ENCODE data around the gene APOA4. TPM values are rescaled to one million over a fixed set of nuclear protein-coding genes. Genes with fewer than 3 reads are reported as not detected.

The APOA4 gene
- total RNA-seq, 1 experiment from 2014 or later, result not detected

DNA sequence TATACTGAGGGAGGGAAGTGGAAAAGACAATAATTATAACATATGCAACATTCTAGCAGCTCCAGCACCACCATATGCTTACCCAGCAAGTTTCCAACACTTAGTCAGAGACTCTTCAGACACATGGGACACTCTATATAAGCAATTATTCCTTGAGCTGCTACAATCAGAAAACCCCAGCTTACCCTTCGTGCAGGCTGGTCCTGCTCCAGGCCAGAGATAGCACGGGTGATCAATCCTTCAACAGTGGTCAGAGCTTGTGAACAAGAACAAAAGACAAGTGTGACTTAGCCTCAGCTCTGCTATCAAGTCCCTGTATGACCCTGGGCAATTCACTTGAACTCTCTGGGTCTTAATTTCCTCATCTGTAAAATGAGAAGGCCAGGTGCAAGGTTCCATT lies 36.8 kb downstream of the APOA4 start:
- CTCF ChIA-PET, result no interaction called here
- H3K36me3 Mint-ChIP-seq (ENCODE audit: insufficient read depth, unreplicated experiment), result peaks cover 46% of the 10 kb centered on the region
- no TSS peak for BruUV-seq (replicated peaks)
- H3K27me3 Mint-ChIP-seq (ENCODE audit: unreplicated experiment), result no peaks in the 10 kb centered on the region
- no peaks in the 10 kb centered on the region for H3K9me3 Mint-ChIP-seq (ENCODE audit: low read depth, unreplicated experiment)
- no peak overlapping the region for H3K27ac Mint-ChIP-seq (ENCODE audit: unreplicated experiment)
- peaks cover 17% of the 10 kb centered on the region for H3K4me1 Mint-ChIP-seq (ENCODE audit: low read depth, unreplicated experiment)
- no peak for DNase-seq
- H3K4me3 Mint-ChIP-seq (ENCODE audit: low read depth, unreplicated experiment), result no peak overlapping the region
- intact Hi-C loops (cut with micrococcal nuclease; ENCODE audit: unreplicated experiment), result no loop called here
- TF ChIP-seq, protein P1, sequence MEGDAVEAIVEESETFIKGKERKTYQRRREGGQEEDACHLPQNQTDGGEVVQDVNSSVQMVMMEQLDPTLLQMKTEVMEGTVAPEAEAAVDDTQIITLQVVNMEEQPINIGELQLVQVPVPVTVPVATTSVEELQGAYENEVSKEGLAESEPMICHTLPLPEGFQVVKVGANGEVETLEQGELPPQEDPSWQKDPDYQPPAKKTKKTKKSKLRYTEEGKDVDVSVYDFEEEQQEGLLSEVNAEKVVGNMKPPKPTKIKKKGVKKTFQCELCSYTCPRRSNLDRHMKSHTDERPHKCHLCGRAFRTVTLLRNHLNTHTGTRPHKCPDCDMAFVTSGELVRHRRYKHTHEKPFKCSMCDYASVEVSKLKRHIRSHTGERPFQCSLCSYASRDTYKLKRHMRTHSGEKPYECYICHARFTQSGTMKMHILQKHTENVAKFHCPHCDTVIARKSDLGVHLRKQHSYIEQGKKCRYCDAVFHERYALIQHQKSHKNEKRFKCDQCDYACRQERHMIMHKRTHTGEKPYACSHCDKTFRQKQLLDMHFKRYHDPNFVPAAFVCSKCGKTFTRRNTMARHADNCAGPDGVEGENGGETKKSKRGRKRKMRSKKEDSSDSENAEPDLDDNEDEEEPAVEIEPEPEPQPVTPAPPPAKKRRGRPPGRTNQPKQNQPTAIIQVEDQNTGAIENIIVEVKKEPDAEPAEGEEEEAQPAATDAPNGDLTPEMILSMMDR (IDR thresholded peaks at IDR 0.05; ENCODE audit: unreplicated experiment), result no peak

DNA sequence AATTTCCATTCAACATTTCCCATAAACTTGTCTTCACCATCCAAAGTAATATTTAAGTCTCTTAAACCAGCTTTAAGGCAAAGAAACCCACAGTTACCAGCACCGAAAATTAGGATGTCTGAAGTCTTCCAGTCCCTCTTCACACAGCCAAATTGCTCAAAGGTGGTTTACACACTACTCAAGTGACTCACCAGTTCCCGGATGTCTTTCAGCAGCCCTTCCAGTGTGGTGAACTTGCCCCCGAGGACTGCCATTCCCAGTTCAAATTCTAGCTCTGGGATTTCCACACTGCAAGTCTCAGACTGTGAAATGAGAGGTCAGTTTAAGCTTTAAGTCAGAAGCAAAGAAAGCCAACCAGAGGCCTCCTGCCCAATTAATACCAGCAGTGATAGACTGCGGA lies 40.4 kb downstream of the APOA4 start:
- no TSS peak for BruUV-seq (replicated peaks)
- H3K27ac Mint-ChIP-seq (ENCODE audit: unreplicated experiment), result no peak overlapping the region
- peaks cover 44% of the 10 kb centered on the region for H3K36me3 Mint-ChIP-seq (ENCODE audit: insufficient read depth, unreplicated experiment)
- no peaks in the 10 kb centered on the region for H3K9me3 Mint-ChIP-seq (ENCODE audit: low read depth, unreplicated experiment)
- DNase-seq, result no peak
- H3K4me1 Mint-ChIP-seq (ENCODE audit: low read depth, unreplicated experiment), result peaks cover 8% of the 10 kb centered on the region
- TF ChIP-seq, protein P1 (IDR thresholded peaks at IDR 0.05; ENCODE audit: unreplicated experiment), result no peak
- intact Hi-C loops (cut with micrococcal nuclease; ENCODE audit: unreplicated experiment), result no loop called here
- no peak overlapping the region for H3K4me3 Mint-ChIP-seq (ENCODE audit: low read depth, unreplicated experiment)
- H3K27me3 Mint-ChIP-seq (ENCODE audit: unreplicated experiment), result no peaks in the 10 kb centered on the region
- CTCF ChIA-PET, result no interaction called here

DNA sequence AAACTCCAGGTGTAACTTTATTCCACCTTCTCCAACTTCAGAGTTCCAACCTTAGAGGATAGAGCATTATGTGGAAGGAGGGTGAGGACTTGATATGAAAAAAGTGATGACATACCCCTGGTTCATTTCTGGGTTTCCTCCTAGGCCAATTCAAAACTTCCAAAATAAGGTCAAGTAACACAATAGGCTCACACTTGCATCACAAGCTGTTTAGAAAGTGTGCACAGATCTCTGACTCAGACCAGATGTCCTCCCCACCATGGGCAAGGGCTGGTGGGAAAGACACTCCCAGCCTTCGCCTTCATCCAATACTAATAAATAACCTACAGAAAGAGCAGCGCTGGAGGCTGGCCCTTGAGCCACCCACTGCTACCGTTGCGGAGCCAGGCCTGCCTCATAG lies 44.5 kb downstream of the APOA4 start:
- no peaks in the 10 kb centered on the region for H3K9me3 Mint-ChIP-seq (ENCODE audit: low read depth, unreplicated experiment)
- intact Hi-C loops (cut with micrococcal nuclease; ENCODE audit: unreplicated experiment), result no loop called here
- no peaks in the 10 kb centered on the region for H3K4me1 Mint-ChIP-seq (ENCODE audit: low read depth, unreplicated experiment)
- DNase-seq, result no peak
- H3K27ac Mint-ChIP-seq (ENCODE audit: unreplicated experiment), result no peak overlapping the region
- H3K4me3 Mint-ChIP-seq (ENCODE audit: low read depth, unreplicated experiment), result no peak overlapping the region
- CTCF ChIA-PET, result no interaction called here
- BruUV-seq (replicated peaks), result no TSS peak
- TF ChIP-seq, protein P1 (IDR thresholded peaks at IDR 0.05; ENCODE audit: unreplicated experiment), result no peak
- no peaks in the 10 kb centered on the region for H3K27me3 Mint-ChIP-seq (ENCODE audit: unreplicated experiment)
- H3K36me3 Mint-ChIP-seq (ENCODE audit: insufficient read depth, unreplicated experiment), result peaks cover 35% of the 10 kb centered on the region

DNA sequence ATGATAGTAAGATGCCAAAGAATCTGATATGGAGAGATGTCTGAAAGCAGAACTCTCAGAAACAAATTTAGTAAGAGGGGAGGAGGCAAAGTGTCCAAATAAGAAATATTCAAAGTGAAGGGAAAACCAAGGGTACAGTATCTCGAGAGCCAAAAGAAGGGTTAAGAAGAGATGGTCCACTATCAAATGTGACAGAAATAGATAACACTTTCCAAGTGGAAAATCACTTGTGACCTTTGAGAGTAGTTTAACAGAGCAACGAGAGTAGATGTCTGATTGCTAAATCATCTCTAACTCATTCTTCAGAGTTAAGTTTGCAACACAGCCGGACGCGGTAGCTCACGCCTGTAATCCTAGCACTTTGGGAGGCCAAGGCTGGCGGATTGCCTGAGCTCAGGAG lies 46.0 kb downstream of the APOA4 start:
- no peaks in the 10 kb centered on the region for H3K9me3 Mint-ChIP-seq (ENCODE audit: low read depth, unreplicated experiment)
- no peaks in the 10 kb centered on the region for H3K4me1 Mint-ChIP-seq (ENCODE audit: low read depth, unreplicated experiment)
- H3K27ac Mint-ChIP-seq (ENCODE audit: unreplicated experiment), result no peak overlapping the region
- H3K27me3 Mint-ChIP-seq (ENCODE audit: unreplicated experiment), result no peaks in the 10 kb centered on the region
- peaks cover 43% of the 10 kb centered on the region for H3K36me3 Mint-ChIP-seq (ENCODE audit: insufficient read depth, unreplicated experiment)
- no peak for DNase-seq
- no TSS peak for BruUV-seq (replicated peaks)
- H3K4me3 Mint-ChIP-seq (ENCODE audit: low read depth, unreplicated experiment), result no peak overlapping the region
- TF ChIP-seq, protein P1 (IDR thresholded peaks at IDR 0.05; ENCODE audit: unreplicated experiment), result no peak
- intact Hi-C loops (cut with micrococcal nuclease; ENCODE audit: unreplicated experiment), result no loop called here
- CTCF ChIA-PET, result no interaction called here

Measured in Calu3 (cell line).